Measurements from ENCODE around the gene WDSUB1. TPM values are rescaled to one million over a fixed set of nuclear protein-coding genes. Genes with fewer than 3 reads are reported as not detected.

WDSUB1 gene
- total RNA-seq, 1 donor from 2014 or later: 11.4 TPM

DNA sequence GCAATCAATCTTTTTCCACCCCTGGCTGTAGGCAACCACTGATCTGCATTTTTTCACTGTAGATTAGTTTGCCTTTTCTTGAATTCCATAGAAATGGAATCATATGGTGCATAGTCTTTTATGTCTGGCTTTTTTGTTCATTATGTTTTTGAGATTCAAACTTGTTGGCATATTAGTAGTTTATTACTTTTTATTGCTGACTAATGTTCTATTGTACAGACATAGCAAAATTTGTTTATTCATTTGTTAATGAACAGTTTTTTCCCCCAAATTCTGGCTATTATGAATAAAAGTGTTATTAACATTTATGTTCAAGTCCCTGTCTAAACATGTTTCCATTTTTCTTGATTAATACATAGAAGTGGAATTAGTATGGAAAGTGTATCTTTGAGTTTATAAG is 21.4 kb upstream of the WDSUB1 start:
- H3K4me1 ChIP-seq: no peaks in the 10 kb centered on the region
- TF ChIP-seq, protein P1, sequence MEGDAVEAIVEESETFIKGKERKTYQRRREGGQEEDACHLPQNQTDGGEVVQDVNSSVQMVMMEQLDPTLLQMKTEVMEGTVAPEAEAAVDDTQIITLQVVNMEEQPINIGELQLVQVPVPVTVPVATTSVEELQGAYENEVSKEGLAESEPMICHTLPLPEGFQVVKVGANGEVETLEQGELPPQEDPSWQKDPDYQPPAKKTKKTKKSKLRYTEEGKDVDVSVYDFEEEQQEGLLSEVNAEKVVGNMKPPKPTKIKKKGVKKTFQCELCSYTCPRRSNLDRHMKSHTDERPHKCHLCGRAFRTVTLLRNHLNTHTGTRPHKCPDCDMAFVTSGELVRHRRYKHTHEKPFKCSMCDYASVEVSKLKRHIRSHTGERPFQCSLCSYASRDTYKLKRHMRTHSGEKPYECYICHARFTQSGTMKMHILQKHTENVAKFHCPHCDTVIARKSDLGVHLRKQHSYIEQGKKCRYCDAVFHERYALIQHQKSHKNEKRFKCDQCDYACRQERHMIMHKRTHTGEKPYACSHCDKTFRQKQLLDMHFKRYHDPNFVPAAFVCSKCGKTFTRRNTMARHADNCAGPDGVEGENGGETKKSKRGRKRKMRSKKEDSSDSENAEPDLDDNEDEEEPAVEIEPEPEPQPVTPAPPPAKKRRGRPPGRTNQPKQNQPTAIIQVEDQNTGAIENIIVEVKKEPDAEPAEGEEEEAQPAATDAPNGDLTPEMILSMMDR (IDR thresholded peaks at IDR 0.05; ENCODE audit: borderline replicate concordance): no peak
- no peak for DNase-seq

DNA sequence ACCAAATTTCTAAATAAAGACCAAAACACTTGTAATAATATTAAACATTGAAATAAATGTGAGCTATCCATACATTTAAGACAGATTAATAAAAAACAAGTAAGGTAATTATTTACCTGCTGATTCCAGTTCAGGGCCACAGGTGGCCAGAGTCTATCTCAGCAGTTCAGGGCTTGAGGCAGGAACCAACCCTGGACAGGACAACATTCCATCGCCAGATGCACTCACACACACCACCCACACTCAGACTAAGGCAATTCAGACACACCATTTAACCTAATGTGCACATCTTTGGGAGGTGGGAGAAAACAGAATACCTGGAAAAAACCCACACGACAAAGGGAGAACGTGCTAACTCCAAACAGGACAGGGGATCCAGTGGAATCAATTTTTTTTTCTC is 14.1 kb upstream of the WDSUB1 start:
- intact Hi-C loops (cut with micrococcal nuclease): no loop called here

More for the DNA sequence above, 21.4 kb upstream of the WDSUB1 start:
- H3K27ac ChIP-seq (replicated peaks): no peak overlapping the region
- H3K36me3 ChIP-seq: no peaks in the 10 kb centered on the region
- H3K9me3 ChIP-seq (replicated peaks): no peaks in the 10 kb centered on the region
- no peak overlapping the region for H3K4me3 ChIP-seq
- intact Hi-C loops (cut with micrococcal nuclease): no loop called here
- no peaks in the 10 kb centered on the region for H3K27me3 ChIP-seq (ENCODE audit: low read depth)

DNA sequence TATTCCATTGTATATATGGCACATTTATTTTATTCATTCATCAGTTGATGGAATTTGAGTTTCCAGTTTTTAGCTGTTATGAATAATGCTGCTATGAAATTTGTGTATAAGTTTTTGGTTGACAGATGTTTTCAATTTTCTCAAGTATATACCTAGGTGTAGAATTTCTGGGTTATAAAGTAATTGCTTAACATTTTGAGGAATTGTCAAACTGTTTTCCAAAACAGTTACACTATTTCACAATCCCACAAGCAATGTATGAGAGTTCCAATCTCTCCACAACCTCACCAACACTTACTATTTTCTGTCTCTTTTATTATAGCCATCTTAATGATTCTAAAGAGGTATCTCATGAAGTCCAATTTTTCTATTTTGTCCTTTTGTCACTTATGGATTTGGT is 12.5 kb upstream of the WDSUB1 start:
- Histone ChIP-seq H3K36me3 (no peaks in the 10 kb centered on the region), H3K4me1 (no peaks in the 10 kb centered on the region), H3K27me3 (ENCODE audit: low read depth) (no peaks in the 10 kb centered on the region), H3K27ac (replicated peaks) (no peak overlapping the region), H3K9me3 (replicated peaks) (no peaks in the 10 kb centered on the region), H3K4me3 (no peak overlapping the region)
- DNase-seq: no peak
- TF ChIP-seq, protein P1 (IDR thresholded peaks at IDR 0.05; ENCODE audit: borderline replicate concordance): no peak
- intact Hi-C loops (cut with micrococcal nuclease): no loop called here

More for the DNA sequence above, 14.1 kb upstream of the WDSUB1 start:
- no peak overlapping the region for H3K4me3 ChIP-seq
- no peak overlapping the region for H3K27ac ChIP-seq (replicated peaks)
- H3K9me3 ChIP-seq (replicated peaks): no peaks in the 10 kb centered on the region
- no peak for DNase-seq
- no peaks in the 10 kb centered on the region for H3K4me1 ChIP-seq
- H3K27me3 ChIP-seq (ENCODE audit: low read depth): no peaks in the 10 kb centered on the region
- TF ChIP-seq, protein P1 (IDR thresholded peaks at IDR 0.05; ENCODE audit: borderline replicate concordance): no peak
- no peaks in the 10 kb centered on the region for H3K36me3 ChIP-seq

DNA sequence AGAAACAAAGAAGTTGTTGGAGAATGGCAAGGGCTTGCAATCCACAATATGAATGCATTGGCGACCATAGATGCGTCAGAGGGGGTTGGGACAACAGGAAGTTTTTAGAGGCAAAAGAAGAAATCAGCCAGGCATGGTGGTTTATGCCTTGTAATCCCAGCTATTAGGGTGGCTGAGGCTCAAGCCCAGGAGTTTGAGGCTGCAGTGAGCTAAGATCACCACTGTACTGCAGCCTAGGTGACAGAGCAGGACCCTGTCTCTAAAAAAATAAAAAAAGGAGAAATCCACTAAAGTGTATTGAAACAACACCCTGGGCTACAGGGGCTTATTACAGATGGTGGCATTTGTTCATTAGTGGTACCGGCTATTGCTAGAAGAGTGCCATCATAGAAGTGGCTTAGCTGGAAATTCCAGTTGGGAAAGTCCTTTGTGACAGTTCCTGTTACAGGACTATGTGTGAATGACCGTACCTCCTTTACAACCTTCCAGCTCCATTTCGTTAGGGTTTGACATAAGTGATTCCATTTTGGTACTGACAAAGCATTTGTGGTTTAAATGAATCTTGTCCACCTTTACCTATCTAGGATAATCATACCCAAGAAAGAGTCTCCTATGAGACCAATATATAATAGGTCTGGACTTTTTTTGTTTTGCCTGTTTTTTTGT is 10.7 kb upstream of the WDSUB1 start:
- TF ChIP-seq, protein P1 (IDR thresholded peaks at IDR 0.05; ENCODE audit: borderline replicate concordance): no peak
- Histone ChIP-seq H3K27me3 (ENCODE audit: low read depth) (no peaks in the 10 kb centered on the region), H3K9me3 (replicated peaks) (no peaks in the 10 kb centered on the region), H3K4me1 (no peaks in the 10 kb centered on the region), H3K27ac (replicated peaks) (no peak overlapping the region), H3K36me3 (no peaks in the 10 kb centered on the region), H3K4me3 (no peak overlapping the region)
- intact Hi-C loops (cut with micrococcal nuclease): no loop called here
- no peak for DNase-seq

DNA sequence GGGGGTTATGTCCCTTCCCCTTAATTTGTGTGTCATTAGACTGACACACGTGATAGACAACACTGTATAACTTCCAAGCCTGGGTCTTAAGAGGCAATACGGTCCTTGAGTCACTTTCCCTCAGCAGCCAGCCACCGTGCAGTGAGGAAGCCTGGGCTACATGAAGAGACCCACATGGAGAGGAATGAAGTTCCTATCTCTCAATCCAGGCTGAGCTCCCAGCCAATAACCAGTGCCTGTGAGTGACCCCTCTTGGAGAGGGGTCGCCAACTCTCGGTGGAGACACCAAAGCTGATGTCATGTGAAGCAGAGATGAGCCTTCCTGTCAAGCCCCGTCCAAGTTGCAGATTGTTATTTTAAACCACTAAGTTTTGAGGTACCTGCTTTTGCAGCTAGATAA is 5.7 kb upstream of the WDSUB1 start:
- Histone ChIP-seq H3K27ac (replicated peaks) (no peak overlapping the region), H3K4me3 (no peak overlapping the region), H3K27me3 (ENCODE audit: low read depth) (no peaks in the 10 kb centered on the region), H3K9me3 (replicated peaks) (no peaks in the 10 kb centered on the region), H3K4me1 (peaks cover 7% of the 10 kb centered on the region), H3K36me3 (no peaks in the 10 kb centered on the region)
- TF ChIP-seq, protein P1 (IDR thresholded peaks at IDR 0.05; ENCODE audit: borderline replicate concordance): no peak
- intact Hi-C loops (cut with micrococcal nuclease): no loop called here
- no peak for DNase-seq

Measured in left ventricle myocardium inferior (tissue), 1 donor.